Common myeloid progenitor, CD34-positive (primary cell): Measurements from ENCODE around the gene SCG2.

Experiments used
- CTCF ChIA-PET: fragments of 350-600 bp; sonication (Branson Sonifier 250); formaldehyde crosslinking; loops from one replicate; lab custom pipeline; 2021; ENCODE audit warnings: antibody characterized with exemption; lab: Charles Lee
- POLR2A ChIA-PET: fragments of 350-600 bp; sonication (Branson Sonifier 250); formaldehyde crosslinking; loops from one replicate; lab custom pipeline; 2021; ENCODE audit warnings: antibody characterized with exemption; lab: Charles Lee
- DNase-seq, 3 donors: peaks; one replicate each; pipeline versions ENCODE4 v3.0.0 to v3.0.0-alpha.2; 2013
- H3K27ac ChIP-seq, 2 experiments: 1 replicate in 1 of 2; 2 replicates in 1 of 2; pipeline ENCODE4 v1.7.0; 2013; ENCODE audit warnings: inconsistent platforms in 2 of 2, low read length in 2 of 2, mild to moderate bottlenecking in 2 of 2, low read depth in 1 of 2, moderate library complexity in 1 of 2; ENCODE audit not compliant: severe bottlenecking in 2 of 2, insufficient read depth in 1 of 2, poor library complexity in 1 of 2
- H3K27me3 ChIP-seq, 5 experiments: replicated peaks in 2 of 5; 1 replicate in 3 of 5; 2 replicates in 2 of 5; pipeline versions ENCODE4 v1.6.1 to v1.7.0; 2013; ENCODE audit warnings: low read length in 4 of 5, mild to moderate bottlenecking in 2 of 5, moderate library complexity in 2 of 5, inconsistent platforms in 1 of 5; ENCODE audit not compliant: insufficient read depth in 5 of 5, control insufficient read depth in 4 of 5
- H3K36me3 ChIP-seq, 4 experiments: 1 replicate in 2 of 4; 2 replicates in 2 of 4; pipeline versions ENCODE4 v1.6.1 to v1.7.0; 2013; ENCODE audit warnings: low read length in 3 of 4, control low read depth in 1 of 4, mild to moderate bottlenecking in 1 of 4; ENCODE audit not compliant: control insufficient read depth in 4 of 4, insufficient read depth in 4 of 4
- H3K4me1 ChIP-seq, 4 experiments: 1 replicate in 3 of 4; 2 replicates in 1 of 4; pipeline versions ENCODE4 v1.6.1 to v1.7.1; 2013; ENCODE audit warnings: low read length in 3 of 4, mild to moderate bottlenecking in 3 of 4, control low read depth in 1 of 4, inconsistent platforms in 1 of 4, moderate library complexity in 1 of 4; ENCODE audit not compliant: control insufficient read depth in 4 of 4, insufficient read depth in 4 of 4; ENCODE audit errors: control extremely low read depth in 1 of 4
- H3K4me3 ChIP-seq, 7 experiments: 1 replicate in 4 of 7; 2 replicates in 3 of 7; pipeline versions ENCODE4 v1.5.1 to v1.7.0; 2013; ENCODE audit warnings: mild to moderate bottlenecking in 7 of 7, low read length in 6 of 7, moderate library complexity in 6 of 7, inconsistent platforms in 2 of 7, low read depth in 2 of 7, control low read depth in 1 of 7; ENCODE audit not compliant: insufficient read depth in 4 of 7, control insufficient read depth in 1 of 7; ENCODE audit errors: extremely low read depth in 1 of 7
- H3K9me3 ChIP-seq, 5 experiments: 1 replicate in 4 of 5; 2 replicates in 1 of 5; pipeline versions ENCODE4 v1.6.1 to v1.7.1; 2013; ENCODE audit warnings: low read length in 4 of 5, mild to moderate bottlenecking in 2 of 5, inconsistent platforms in 1 of 5, low read depth in 1 of 5, moderate library complexity in 1 of 5; ENCODE audit not compliant: control insufficient read depth in 4 of 5, insufficient read depth in 2 of 5; ENCODE audit errors: control extremely low read depth in 1 of 5
- WGBS: methylation state at CpG from one replicate; pipeline ENCODE4 v1.1.5; 2013; ENCODE audit not compliant: insufficient coverage; 5-methylcytosine and 5-hydroxymethylcytosine counted together

SCG2 gene

GRCh38 chr2:223562078-223562477 is 40.1 kb downstream of the SCG2 start:
- H3K36me3 ChIP-seq: no peaks in the 10 kb centered on the region
- H3K4me1 ChIP-seq: no peaks in the 10 kb centered on the region
- no CpG with 5 or more reads among the region's 2 CpGs for WGBS
- H3K9me3 ChIP-seq: no peaks in the 10 kb centered on the region
- no peak overlapping the region for H3K4me3 ChIP-seq
- DNase-seq: no peak
- H3K27me3 ChIP-seq: peaks cover 0 to 2% (median 0%) of the 10 kb centered on the region in 5 experiments
- CTCF ChIA-PET: no interaction called here
- POLR2A ChIA-PET: no interaction called here
- H3K27ac ChIP-seq: no peak overlapping the region

GRCh38 chr2:223560749-223561435 is 41.3 kb downstream of the SCG2 start:
- H3K4me3 ChIP-seq: no peak overlapping the region
- WGBS: 83% methylated on average over 7 of the region's 7 CpGs
- H3K27ac ChIP-seq: no peak overlapping the region
- POLR2A ChIA-PET: no interaction called here
- no peaks in the 10 kb centered on the region for H3K9me3 ChIP-seq
- CTCF ChIA-PET: no interaction called here
- peaks cover 0 to 2% (median 0%) of the 10 kb centered on the region in 5 experiments for H3K27me3 ChIP-seq
- H3K36me3 ChIP-seq: no peaks in the 10 kb centered on the region
- H3K4me1 ChIP-seq: no peaks in the 10 kb centered on the region
- no peak for DNase-seq

- DNase-seq: no peak
- ChIA-PET CTCF (no interaction called here), POLR2A (no interaction called here)
- Histone ChIP-seq H3K36me3 (no peaks in the 10 kb centered on the region), H3K27ac (no peak overlapping the region), H3K4me1 (no peaks in the 10 kb centered on the region), H3K27me3 (peaks cover 0 to 2% (median 0%) of the 10 kb centered on the region in 5 experiments), H3K4me3 (no peak overlapping the region), H3K9me3 (no peaks in the 10 kb centered on the region)
- WGBS: 33% methylated on average over 1 of the region's 1 CpG
These were observed 43.2 kb downstream of the SCG2 start for GRCh38 chr2:223558970-223559369.

DNA sequence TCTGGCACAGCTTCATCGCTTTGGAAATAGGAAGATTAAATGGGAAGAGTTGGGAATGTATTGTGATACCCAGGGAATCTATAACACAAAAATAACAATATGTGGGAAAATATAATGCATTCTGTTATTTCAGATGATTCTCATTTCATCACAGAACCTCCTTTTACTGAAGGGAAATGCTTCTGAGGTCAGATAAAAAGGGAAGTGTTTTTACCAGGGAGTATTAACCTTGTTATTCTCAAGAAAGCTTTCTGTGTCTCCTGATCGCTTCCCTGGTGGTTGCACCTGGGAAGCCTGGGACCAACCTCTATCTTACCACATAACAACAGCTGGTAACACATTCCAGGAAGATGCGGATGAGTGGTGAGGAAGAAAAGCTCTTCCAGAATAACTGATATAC is 47.2 kb downstream of the SCG2 start:
- no peaks in the 10 kb centered on the region for H3K36me3 ChIP-seq
- no peaks in the 10 kb centered on the region for H3K27me3 ChIP-seq
- no peak for DNase-seq
- POLR2A ChIA-PET: no interaction called here
- H3K4me1 ChIP-seq: no peaks in the 10 kb centered on the region
- WGBS: no CpG with 5 or more reads among the region's 3 CpGs
- no peaks in the 10 kb centered on the region for H3K9me3 ChIP-seq
- H3K27ac ChIP-seq: no peak overlapping the region
- CTCF ChIA-PET: no interaction called here
- no peak overlapping the region for H3K4me3 ChIP-seq

DNA sequence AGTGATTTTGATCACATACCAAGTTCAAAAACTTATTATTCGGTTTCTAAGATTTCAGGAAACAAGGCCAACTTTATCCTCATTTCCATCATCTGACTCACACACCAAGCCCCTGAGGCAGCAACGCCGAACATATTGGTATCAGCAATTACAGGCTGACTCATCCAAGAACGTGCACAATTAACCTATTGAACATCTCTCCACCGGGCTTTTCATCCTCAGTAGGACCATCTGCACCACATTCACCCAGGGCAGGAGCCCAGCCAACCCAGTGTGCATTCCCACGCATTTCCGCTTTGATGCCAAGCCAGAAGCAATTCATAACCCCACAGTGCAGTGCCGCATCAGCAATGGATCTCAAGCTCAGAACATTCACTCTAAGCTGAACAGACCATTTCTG is 52.9 kb downstream of the SCG2 start:
- Histone ChIP-seq H3K27ac (no peak overlapping the region), H3K9me3 (no peaks in the 10 kb centered on the region), H3K4me3 (no peak overlapping the region), H3K27me3 (no peaks in the 10 kb centered on the region), H3K4me1 (no peaks in the 10 kb centered on the region), H3K36me3 (no peaks in the 10 kb centered on the region)
- WGBS: 89% methylated on average over 8 of the region's 8 CpGs
- DNase-seq: no peak
- POLR2A ChIA-PET: no interaction called here
- CTCF ChIA-PET: no interaction called here

GRCh38 chr2:223548194-223548593 is 54.0 kb downstream of the SCG2 start:
- no peak for DNase-seq
- Histone ChIP-seq H3K27me3 (no peaks in the 10 kb centered on the region), H3K9me3 (no peaks in the 10 kb centered on the region), H3K4me3 (no peak overlapping the region), H3K27ac (no peak overlapping the region), H3K4me1 (no peaks in the 10 kb centered on the region), H3K36me3 (no peaks in the 10 kb centered on the region)
- WGBS: 90% methylated on average over 3 of the region's 5 CpGs
- ChIA-PET POLR2A (no interaction called here), CTCF (interaction anchor here (0.6 kb wide), 1 partner anchor 128 kb away, joined by 3 read pairs; no protein-coding TSS in a partner anchor)
